Fibroblast of the aortic adventitia (primary cell): ENCODE data around the gene ERC2. TPM values are rescaled to one million over a fixed set of nuclear protein-coding genes. Genes with fewer than 3 reads are reported as not detected.

ENCODE experiments used
- DNase-seq: peaks from one replicate; pipeline ENCODE4 v3.0.0-alpha.2; 2010; ENCODE audit warnings: low read depth
- H3K4me3 ChIP-seq: 2 replicates; pipeline ENCODE4 v1.5.1; 2011; ENCODE audit warnings: low read depth, mild to moderate bottlenecking, control low read depth, low read length, moderate library complexity
- CTCF ChIP-seq: IDR thresholded peaks from 2 replicates; pipeline ENCODE4 v1.5.1; 2011; ENCODE audit warnings: mild to moderate bottlenecking, low read length, control low read depth, inconsistent platforms; ENCODE audit not compliant: insufficient read depth
- total RNA-seq: library from RNA; depleted of rRNA; stranded (reverse); fragments of >200 nt; gene quantifications from 2 replicates; pipeline ENCODE4 v1.2.3, GENCODE V29; 2012; ENCODE audit warnings: low replicate concordance

Gene ERC2
- total RNA-seq, 1 donor, result 0.09 TPM

GRCh38 chr3:55631766-55632331, 836.4 kb downstream of the ERC2 start:
- H3K4me3 ChIP-seq, result no peak overlapping the region
- TF ChIP-seq CTCF, result no peak
- DNase-seq, result no peak

GRCh38 chr3:55630921-55631299, 837.4 kb downstream of the ERC2 start:
- no peak for DNase-seq
- no peak overlapping the region for H3K4me3 ChIP-seq
- TF ChIP-seq CTCF, result no peak

GRCh38 chr3:55630280-55630920, 837.9 kb downstream of the ERC2 start:
- no peak for TF ChIP-seq CTCF
- no peak for DNase-seq
- H3K4me3 ChIP-seq, result no peak overlapping the region

- TF ChIP-seq CTCF, result no peak
- no peak overlapping the region for H3K4me3 ChIP-seq
- DNase-seq, result no peak
Observed at GRCh38 chr3:55629432-55629831, 838.8 kb downstream of the ERC2 start.

- H3K4me3 ChIP-seq, result no peak overlapping the region
- no peak for TF ChIP-seq CTCF
- DNase-seq, result no peak
Observed at GRCh38 chr3:55626279-55626665, 842.0 kb downstream of the ERC2 start.

DNA sequence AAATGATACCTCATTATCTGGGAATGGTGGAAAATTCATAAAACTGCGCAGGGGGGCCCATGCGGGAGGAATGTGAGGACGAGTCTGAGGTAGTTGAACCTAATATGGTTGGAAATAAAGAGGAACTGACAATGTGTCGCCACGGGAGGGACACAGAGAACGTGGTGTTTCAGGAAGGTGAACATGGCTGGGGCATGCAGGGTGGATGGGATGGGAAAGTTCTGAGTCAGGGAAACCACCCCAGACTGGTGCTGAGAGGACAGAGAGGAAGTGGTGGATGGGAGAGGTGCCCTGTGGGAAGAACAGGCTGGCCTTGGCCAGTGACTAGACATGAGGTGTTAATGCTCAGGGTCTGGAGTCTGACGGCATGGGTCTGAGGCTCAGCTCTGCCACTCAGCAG, 844.0 kb downstream of the ERC2 start:
- H3K4me3 ChIP-seq, result no peak overlapping the region
- no peak for DNase-seq
- no peak for TF ChIP-seq CTCF

- H3K4me3 ChIP-seq, result no peak overlapping the region
- no peak for TF ChIP-seq CTCF
- DNase-seq, result no peak
Observed at GRCh38 chr3:55623786-55624185, 844.5 kb downstream of the ERC2 start.
